ENCODE data around the gene AGPS.
"Not testable (repeated sequence)": the region's sequence is repeated elsewhere in the genome, so short reads cannot be mapped to it uniquely, and the experiment has no call there.

Gene AGPS

GRCh38 chr2:177392373-177393202, at the start of gene AGPS:
TSS of gene AGPS (plus strand) at chr2:177392773. CDS start at chr2:177392790, 17 bp downstream.
- peak; percentile 81 for DNase-seq

- DNase-seq = no peak
Measured at GRCh38 chr2:177343773-177344172, 48.8 kb upstream of the AGPS start.

GRCh38 chr2:177344316-177344715, 48.3 kb upstream of the AGPS start:
- DNase-seq = no peak

GRCh38 chr2:177346192-177346591, 46.4 kb upstream of the AGPS start:
- DNase-seq = no peak

GRCh38 chr2:177347570-177347969, 45.0 kb upstream of the AGPS start:
- DNase-seq = no peak

GRCh38 chr2:177348118-177348654, 44.4 kb upstream of the AGPS start:
- DNase-seq = no peak

- no peak for DNase-seq
Measured at GRCh38 chr2:177348733-177349693, 43.6 kb upstream of the AGPS start.

- not testable (repeated sequence) for DNase-seq
Measured at GRCh38 chr2:177350624-177351023, 41.9 kb upstream of the AGPS start.

- not testable (repeated sequence) for DNase-seq
Measured at GRCh38 chr2:177351121-177351520, 41.5 kb upstream of the AGPS start.

GRCh38 chr2:177352441-177353186, 40.0 kb upstream of the AGPS start:
- no peak for DNase-seq

- no peak for DNase-seq
Measured at GRCh38 chr2:177353187-177353478, 39.4 kb upstream of the AGPS start.

- DNase-seq = not testable (repeated sequence)
Measured at GRCh38 chr2:177354541-177354940, 38.0 kb upstream of the AGPS start.

- DNase-seq = no peak
Measured at GRCh38 chr2:177355874-177356273, 36.7 kb upstream of the AGPS start.

GRCh38 chr2:177359836-177360595, 32.6 kb upstream of the AGPS start:
- DNase-seq = no peak

- no peak for DNase-seq
Measured at GRCh38 chr2:177362499-177362898, 30.1 kb upstream of the AGPS start.

- DNase-seq = no peak
Measured at GRCh38 chr2:177363332-177363731, 29.2 kb upstream of the AGPS start.

- not testable (repeated sequence) for DNase-seq
Measured at GRCh38 chr2:177365764-177366163, 26.8 kb upstream of the AGPS start.

GRCh38 chr2:177368023-177368422, 24.6 kb upstream of the AGPS start:
- DNase-seq = not testable (repeated sequence)

GRCh38 chr2:177379354-177379753, 13.2 kb upstream of the AGPS start:
- DNase-seq = no peak

GRCh38 chr2:177380181-177380580, 12.4 kb upstream of the AGPS start:
- no peak for DNase-seq

GRCh38 chr2:177383935-177384334, 8.6 kb upstream of the AGPS start:
- DNase-seq = no peak

- no peak for DNase-seq
Measured at GRCh38 chr2:177385151-177385550, 7.4 kb upstream of the AGPS start.

All from NCI-H774 (cell line).